Immature natural killer cell (primary cell): Measurements from ENCODE around the gene CERS1. TPM values are rescaled to one million over a fixed set of nuclear protein-coding genes. Genes with fewer than 3 reads are reported as not detected.

Experiments used
- DNase-seq, 3 donors: peaks; one replicate each; pipeline ENCODE4 v3.0.0; 2022; ENCODE audit warnings: mixed read lengths in 1 of 3
- H3K27ac Mint-ChIP-seq, 6 donors: one replicate each; pipeline ENCODE4 v1.8.0; 2020; ENCODE audit warnings: mixed read lengths in 6 of 6, mild to moderate bottlenecking in 5 of 6, inconsistent platforms in 4 of 6, moderate library complexity in 3 of 6
- H3K27me3 Mint-ChIP-seq, 3 donors: one replicate each; pipeline ENCODE4 v1.8.0; 2020 to 2021; ENCODE audit warnings: low read depth in 3 of 3, mild to moderate bottlenecking in 3 of 3, mixed read lengths in 3 of 3, moderate library complexity in 3 of 3, inconsistent platforms in 1 of 3
- H3K36me3 Mint-ChIP-seq, 3 donors: one replicate each; pipeline ENCODE4 v1.8.0; 2020; ENCODE audit warnings: mixed read lengths in 3 of 3, inconsistent platforms in 2 of 3, mild to moderate bottlenecking in 2 of 3
- H3K4me1 Mint-ChIP-seq, 2 donors: one replicate each; pipeline ENCODE4 v1.8.0; 2020; ENCODE audit warnings: inconsistent platforms in 2 of 2, mild to moderate bottlenecking in 2 of 2, mixed read lengths in 2 of 2, moderate library complexity in 1 of 2
- H3K4me3 Mint-ChIP-seq, 5 donors: one replicate each; pipeline ENCODE4 v1.8.0; 2020; ENCODE audit warnings: mild to moderate bottlenecking in 5 of 5, mixed read lengths in 5 of 5, inconsistent platforms in 3 of 5, moderate library complexity in 3 of 5
- H3K9me3 Mint-ChIP-seq, 6 donors: one replicate each; pipeline ENCODE4 v1.8.0; 2020; ENCODE audit warnings: mild to moderate bottlenecking in 6 of 6, mixed read lengths in 6 of 6, inconsistent platforms in 4 of 6, moderate library complexity in 3 of 6
- polyA plus RNA-seq, 3 donors: library from polyadenylated mRNA; unstranded; fragments of 300-500 nt; fragmentation: Illumina TruSeq; gene quantifications; one replicate each; pipeline ENCODE4 v1.2.3, GENCODE V29; 2021

Gene CERS1
- polyA plus RNA-seq, 3 donors from 2014 or later = not detected

DNA sequence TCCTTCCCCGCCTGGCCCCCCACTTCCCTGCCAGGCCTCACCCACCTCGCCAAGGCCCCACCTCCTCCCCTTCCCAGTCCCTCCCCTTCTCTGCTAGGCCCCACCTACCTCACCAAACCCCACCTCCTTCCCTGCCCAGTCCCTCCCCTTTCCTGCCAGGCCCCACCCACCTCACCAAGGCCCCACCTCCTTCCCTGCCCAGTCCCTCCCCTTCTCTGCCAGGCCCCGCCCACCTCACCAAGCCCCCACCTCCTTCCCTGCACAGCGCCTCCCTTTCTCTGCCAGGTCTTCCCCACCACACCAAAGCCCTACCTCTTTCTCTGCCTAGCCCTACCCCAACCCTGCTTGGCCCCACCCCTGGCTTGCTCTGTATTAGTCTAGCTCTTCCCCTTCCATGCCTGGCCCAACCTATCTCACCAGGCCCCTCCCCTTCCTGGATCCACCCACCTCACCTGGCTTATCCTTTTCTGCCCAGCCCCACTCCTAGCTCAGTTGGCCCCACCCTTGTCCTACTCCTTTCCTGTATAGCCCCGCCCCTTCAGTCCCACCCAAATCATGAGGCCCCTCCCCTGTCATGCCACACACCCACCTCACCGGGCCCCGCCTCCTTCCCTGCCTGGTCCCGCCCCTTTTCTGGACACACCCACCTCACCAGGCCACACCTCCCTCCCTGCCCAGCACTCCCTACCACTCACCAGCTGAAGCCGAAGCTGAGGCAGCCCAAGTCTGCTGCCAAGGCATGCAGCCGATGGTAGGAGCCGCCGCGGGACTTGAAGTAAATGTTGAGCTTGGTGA is 16.2 kb downstream of the CERS1 start:
- H3K4me1 Mint-ChIP-seq = peaks cover 0 to 2% of the 10 kb centered on the region in 2 donors
- no peaks in the 10 kb centered on the region for H3K36me3 Mint-ChIP-seq
- peaks cover 2 to 3% (median 2%) of the 10 kb centered on the region in 3 donors for H3K27me3 Mint-ChIP-seq
- no peak overlapping the region for H3K4me3 Mint-ChIP-seq
- H3K9me3 Mint-ChIP-seq = no peaks in the 10 kb centered on the region
- H3K27ac Mint-ChIP-seq = no peak overlapping the region
- no peak for DNase-seq

DNA sequence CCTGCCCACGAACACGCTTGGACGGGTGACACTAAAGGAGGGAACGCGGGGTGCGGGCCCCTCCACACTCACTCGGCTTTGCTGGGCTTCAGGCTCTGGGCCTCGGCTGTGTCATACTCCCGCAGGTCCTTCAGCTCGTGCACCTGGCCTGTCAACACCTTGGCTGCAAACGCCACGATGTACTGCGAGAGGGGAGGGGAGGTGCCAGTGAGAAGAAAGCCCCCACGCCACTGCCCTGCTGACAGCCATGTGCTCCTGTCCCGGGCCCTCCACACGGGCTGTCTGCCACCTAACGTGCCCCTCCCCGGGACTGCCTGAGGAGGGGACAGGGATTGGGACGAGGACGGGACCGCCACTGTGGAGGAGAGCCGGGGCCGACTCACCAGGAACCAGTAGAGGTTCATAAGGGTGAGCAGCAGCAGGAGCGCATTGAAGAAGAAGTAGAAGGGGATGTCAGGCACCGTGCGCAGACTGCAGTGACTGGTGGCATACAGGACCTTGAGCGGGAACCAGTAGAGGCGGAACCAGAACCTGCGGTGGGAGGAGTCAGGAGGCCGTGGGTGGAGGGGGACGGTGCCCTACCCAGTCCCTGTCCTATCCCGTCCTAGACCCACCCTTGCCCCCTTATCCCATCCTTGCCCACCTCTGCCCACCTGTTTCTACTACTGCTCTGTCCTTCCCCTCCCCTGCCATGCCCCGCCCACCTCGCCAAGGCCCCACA is 16.9 kb downstream of the CERS1 start:
- Mint-ChIP-seq H3K27ac (no peak overlapping the region), H3K27me3 (peaks cover 2 to 3% (median 2%) of the 10 kb centered on the region in 3 donors)
- DNase-seq = no peak

DNA sequence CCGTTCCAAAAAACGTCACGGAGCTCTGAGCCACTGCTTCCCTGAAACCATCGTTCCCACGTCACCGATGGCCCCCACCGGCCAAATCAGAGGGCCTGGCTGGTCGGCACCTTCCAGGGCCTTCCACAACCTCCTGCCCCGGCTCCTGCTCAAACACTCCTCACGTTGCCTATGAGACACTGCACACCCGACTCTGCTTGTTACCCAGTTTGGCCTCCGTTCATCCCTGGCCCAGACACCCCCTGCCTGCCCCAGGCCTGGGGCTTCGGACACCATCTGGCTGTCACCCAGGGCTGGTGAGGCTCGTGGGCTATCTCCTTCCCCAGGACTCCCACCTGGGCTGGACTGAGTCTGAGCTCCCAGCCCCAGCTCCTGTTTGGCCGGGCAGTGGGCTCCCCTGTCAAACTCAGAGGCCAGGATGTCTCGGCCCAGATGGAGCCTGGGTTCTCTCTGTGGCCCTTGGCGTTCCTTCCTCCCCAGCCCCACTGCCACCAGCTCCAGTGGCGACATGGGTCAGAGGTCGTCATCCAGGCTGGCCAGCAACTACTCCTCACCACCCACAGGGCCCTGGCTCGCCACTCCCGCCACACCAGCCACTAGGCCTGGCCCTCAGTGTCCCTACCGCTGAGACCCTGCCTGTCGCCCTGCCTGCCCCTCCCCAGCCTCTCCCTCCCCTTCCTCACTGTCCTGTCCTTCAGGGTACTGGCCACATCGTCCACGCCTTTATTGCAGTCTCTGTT is 17.7 kb downstream of the CERS1 start:
- H3K4me3 Mint-ChIP-seq = no peak overlapping the region
- no peak overlapping the region for H3K27ac Mint-ChIP-seq
- no peaks in the 10 kb centered on the region for H3K4me1 Mint-ChIP-seq
- H3K9me3 Mint-ChIP-seq = no peaks in the 10 kb centered on the region
- peaks cover 0 to under 1% (median 0%) of the 10 kb centered on the region in 3 donors for H3K36me3 Mint-ChIP-seq
- DNase-seq = no peak
- peaks cover under 1 to 3% (median 2%) of the 10 kb centered on the region in 3 donors for H3K27me3 Mint-ChIP-seq

More for the DNA sequence above, 16.9 kb downstream of the CERS1 start:
- Mint-ChIP-seq H3K36me3 (no peaks in the 10 kb centered on the region), H3K4me3 (no peak overlapping the region), H3K4me1 (peaks cover 0 to 2% of the 10 kb centered on the region in 2 donors), H3K9me3 (no peaks in the 10 kb centered on the region)

DNA sequence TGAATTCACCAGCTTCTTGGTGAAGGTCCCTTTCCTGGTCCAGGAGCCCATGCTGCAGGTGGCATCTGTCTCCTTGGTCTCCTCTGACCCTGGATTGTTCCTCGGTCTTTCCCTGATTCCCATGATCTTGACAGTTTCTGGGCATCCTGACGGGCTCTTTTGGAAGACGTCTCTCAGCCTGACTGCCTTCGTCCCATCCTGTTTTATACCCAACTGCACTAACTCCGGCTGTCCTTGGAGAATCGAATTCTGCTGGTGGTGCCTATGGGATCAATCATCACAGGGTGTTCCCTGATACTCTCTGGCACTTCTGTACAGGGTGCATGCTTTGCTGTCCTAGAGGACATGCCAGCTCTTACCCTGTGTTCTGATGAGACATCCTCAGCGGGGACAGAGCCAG is 19.1 kb downstream of the CERS1 start:
- H3K4me3 Mint-ChIP-seq = no peak overlapping the region
- H3K27me3 Mint-ChIP-seq = peaks cover 0 to 3% (median 3%) of the 10 kb centered on the region in 3 donors
- H3K9me3 Mint-ChIP-seq = no peaks in the 10 kb centered on the region
- no peaks in the 10 kb centered on the region for H3K4me1 Mint-ChIP-seq
- DNase-seq = no peak
- H3K27ac Mint-ChIP-seq = no peak overlapping the region
- peaks cover 0 to 4% (median 0%) of the 10 kb centered on the region in 3 donors for H3K36me3 Mint-ChIP-seq

DNA sequence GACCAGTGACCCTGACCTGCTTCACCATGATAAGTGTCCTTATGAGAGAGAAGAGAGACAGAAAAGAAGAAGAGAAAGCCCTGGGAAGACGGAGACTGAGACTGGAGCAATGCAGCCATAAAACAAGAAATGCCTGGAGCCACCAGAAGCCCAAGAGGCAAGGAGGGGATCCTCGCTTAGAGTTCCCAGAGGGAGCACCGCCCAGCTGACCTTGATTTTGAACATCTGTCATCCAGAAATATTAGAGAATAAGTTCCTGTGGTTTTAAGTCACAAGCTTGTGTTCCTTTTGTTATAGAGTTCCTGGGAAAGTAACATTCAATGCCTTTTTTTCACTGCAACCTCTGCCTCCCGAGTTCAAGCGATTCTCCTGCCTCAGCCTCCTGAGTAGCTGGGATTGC is 20.2 kb downstream of the CERS1 start:
- peaks cover 0 to 5% (median 2%) of the 10 kb centered on the region in 3 donors for H3K27me3 Mint-ChIP-seq
- DNase-seq = no peak
- H3K4me3 Mint-ChIP-seq = no peak overlapping the region
- H3K36me3 Mint-ChIP-seq = peaks cover 0 to 7% (median 0%) of the 10 kb centered on the region in 3 donors
- H3K4me1 Mint-ChIP-seq = peaks cover 7 to 10% of the 10 kb centered on the region in 2 donors
- no peak overlapping the region for H3K27ac Mint-ChIP-seq
- H3K9me3 Mint-ChIP-seq = no peaks in the 10 kb centered on the region

DNA sequence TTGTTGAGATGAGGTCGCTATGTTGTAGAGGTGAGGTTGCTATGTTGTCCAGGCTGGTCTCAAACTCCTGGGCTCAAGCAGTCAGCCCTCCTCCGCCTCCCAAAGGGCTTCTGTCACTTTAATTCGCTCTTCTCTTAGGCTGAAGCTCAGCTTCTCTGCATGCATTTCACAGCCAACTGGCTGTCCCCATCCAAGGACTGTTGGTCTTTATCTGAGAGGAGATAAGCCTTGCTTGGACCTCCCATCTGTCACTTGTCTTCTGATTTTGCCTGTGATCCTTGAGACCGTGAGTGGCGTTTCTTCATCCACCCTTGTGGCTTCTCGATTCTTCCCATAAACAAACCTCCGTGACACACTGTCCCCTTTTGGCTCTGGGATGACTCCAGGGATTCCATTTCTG is 24.4 kb downstream of the CERS1 start:
- H3K4me1 Mint-ChIP-seq = peaks cover 13 to 16% of the 10 kb centered on the region in 2 donors
- H3K27me3 Mint-ChIP-seq = peaks cover 0 to 12% (median 4%) of the 10 kb centered on the region in 3 donors
- no peaks in the 10 kb centered on the region for H3K9me3 Mint-ChIP-seq
- peaks cover 0 to 8% (median 7%) of the 10 kb centered on the region in 3 donors for H3K36me3 Mint-ChIP-seq
- DNase-seq = no peak
- H3K4me3 Mint-ChIP-seq = peak overlapping the region in 3 of 5 donors; percentile 6 to 60 (median 52)
- peak overlapping the region in 2 of 6 donors; percentile 32 to 74 for H3K27ac Mint-ChIP-seq

DNA sequence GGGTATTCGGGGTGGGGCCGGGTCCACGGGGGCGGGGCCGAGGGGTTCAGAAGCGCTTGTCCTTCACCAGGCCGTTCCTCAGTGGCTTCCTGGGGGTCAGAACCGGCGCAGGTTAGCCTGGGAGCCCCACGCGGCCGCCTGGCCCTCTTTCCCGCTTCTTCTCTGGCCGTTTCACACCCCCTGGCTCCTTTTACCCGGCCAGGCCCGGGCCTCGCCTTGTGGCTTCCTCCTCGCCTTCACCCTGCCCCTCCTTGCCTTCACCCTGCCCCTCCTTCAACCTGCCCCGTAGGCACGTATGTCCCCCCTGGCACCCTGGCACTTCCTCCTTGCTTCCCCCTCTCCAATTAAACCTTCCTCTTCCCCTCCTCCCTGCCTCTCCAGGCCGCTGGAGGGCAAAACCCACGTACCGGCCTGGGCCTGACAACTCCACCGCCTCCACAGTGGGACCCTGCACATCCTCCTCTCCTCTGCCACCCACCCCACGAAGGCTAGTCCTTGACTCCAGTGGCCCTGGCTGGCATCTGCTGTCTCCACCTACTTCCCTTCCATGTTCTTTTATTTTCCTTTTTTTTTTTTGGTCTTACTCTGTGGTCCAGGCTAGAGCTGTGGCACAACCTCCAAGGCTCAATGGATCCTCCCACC is 25.3 kb downstream of the CERS1 start:
- Mint-ChIP-seq H3K4me1 (peaks cover 13 to 16% of the 10 kb centered on the region in 2 donors), H3K4me3 (peak overlapping the region; percentile 21 to 64 (median 52)), H3K36me3 (peaks cover 0 to 12% (median 7%) of the 10 kb centered on the region in 3 donors), H3K9me3 (no peaks in the 10 kb centered on the region), H3K27me3 (peaks cover 0 to 14% (median 4%) of the 10 kb centered on the region in 3 donors), H3K27ac (peak overlapping the region in 1 of 6 donors; percentile 35)
- no peak for DNase-seq

DNA sequence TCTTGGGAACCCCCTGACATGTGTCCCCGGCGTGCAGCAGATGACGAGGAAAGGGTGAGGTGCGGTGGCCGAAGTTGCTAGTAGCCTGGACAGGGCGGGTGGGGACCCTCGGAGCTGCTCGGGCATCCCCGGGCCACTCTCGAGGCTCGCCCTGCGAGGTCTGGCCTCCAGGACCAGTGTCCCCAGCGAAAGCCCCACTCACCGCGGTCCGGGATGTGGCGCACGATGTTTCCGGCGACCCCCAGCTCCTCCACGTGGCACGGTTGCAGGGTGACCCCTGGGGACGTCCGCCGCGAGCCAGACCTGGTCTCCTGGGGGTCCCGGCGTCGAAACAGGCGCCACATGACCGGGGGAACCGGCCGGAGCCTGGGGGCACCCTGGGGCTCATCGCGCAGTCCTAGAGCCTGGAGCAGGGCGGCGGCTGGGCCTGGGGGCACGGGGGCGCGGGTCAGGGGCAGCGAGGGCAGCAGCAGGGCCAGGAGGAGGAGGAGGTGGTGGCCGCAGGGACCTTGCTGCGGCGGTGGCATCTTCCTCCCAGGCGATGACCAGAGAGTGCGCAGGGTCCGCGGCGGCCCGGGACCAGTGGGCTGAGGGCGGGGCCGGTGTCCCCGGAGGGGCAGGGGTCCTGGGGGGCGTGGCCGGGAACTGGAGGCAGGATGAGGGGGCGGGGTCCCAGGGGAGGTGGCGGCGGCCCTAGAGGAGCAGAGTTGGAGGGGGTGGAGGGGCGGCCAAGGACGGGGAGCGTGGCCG is 26.0 kb downstream of the CERS1 start:
- no peak for DNase-seq
- H3K4me1 Mint-ChIP-seq = peaks cover 13 to 16% of the 10 kb centered on the region in 2 donors
- H3K27ac Mint-ChIP-seq = no peak overlapping the region
- H3K9me3 Mint-ChIP-seq = no peaks in the 10 kb centered on the region
- peaks cover 0 to 12% (median 7%) of the 10 kb centered on the region in 3 donors for H3K36me3 Mint-ChIP-seq
- no peak overlapping the region for H3K4me3 Mint-ChIP-seq
- H3K27me3 Mint-ChIP-seq = peaks cover 0 to 14% (median 4%) of the 10 kb centered on the region in 3 donors

DNA sequence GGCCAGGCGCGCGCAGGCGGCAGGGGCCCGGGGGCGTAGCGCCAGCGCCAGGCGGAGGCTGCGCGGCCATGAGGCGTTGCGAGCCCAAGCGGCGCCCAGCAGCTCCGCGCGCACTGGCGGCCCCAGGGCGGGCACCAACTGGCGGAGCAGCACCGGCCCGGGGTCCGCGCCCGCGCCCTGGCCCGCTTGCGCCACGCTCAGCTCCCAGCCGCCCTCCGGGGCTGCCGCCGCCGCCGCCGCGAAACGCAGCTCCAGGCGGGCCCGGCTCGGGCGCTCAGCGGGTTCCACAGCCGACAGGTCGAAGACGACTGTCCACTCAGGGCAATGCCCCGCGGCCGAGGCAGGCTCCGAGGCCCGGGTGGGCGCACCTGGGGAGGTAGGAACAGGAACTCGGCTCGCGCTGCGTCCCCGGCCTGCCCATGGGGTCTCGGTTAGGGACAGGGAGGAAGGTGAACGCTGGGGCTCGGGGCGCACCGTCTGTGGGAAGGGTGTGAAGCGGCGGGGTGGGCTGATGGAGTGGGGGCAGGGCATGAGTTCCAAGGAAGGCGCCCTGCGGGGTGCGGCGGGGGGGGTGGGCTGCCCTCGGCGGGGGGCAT is 26.8 kb downstream of the CERS1 start:
- H3K4me3 Mint-ChIP-seq = no peak overlapping the region
- no peak for DNase-seq
- H3K4me1 Mint-ChIP-seq = peaks cover 13 to 16% of the 10 kb centered on the region in 2 donors
- no peak overlapping the region for H3K27ac Mint-ChIP-seq
- peaks cover 0 to 14% (median 4%) of the 10 kb centered on the region in 3 donors for H3K27me3 Mint-ChIP-seq
- no peaks in the 10 kb centered on the region for H3K9me3 Mint-ChIP-seq
- peaks cover 0 to 12% (median 7%) of the 10 kb centered on the region in 3 donors for H3K36me3 Mint-ChIP-seq

DNA sequence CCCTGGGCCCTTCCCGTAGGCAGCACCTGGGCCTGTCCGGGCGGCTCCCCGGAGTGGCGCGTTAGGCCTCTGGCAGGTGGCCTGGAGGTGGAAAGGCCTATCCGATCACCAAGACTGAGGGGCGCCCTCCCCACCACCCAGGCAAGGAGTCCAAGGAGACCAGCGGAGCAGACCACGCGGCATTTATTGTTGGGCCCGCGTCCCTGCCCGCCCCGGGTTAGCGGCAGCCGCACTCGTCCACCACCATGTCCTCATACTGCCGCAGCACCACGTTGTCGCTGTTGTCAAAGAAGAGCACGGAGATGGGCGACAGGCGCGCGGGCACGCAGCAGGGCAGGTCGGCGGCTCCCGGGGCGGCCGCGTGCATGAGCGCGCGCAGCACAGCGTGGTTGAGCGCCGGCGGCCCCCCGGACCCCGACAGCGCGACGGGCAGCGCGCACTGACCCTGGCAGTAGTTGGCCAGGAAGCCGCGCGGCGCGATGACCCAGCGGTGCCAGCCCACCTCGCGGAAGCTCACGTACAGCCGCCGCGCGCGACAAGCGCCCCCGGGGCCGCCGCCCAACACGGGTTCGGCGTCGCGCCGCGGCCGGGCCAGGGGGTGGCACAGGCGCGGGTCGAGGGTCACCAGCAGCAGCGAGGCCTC is 27.5 kb downstream of the CERS1 start:
- H3K27ac Mint-ChIP-seq = no peak overlapping the region
- H3K4me1 Mint-ChIP-seq = peaks cover 13 to 16% of the 10 kb centered on the region in 2 donors

DNA sequence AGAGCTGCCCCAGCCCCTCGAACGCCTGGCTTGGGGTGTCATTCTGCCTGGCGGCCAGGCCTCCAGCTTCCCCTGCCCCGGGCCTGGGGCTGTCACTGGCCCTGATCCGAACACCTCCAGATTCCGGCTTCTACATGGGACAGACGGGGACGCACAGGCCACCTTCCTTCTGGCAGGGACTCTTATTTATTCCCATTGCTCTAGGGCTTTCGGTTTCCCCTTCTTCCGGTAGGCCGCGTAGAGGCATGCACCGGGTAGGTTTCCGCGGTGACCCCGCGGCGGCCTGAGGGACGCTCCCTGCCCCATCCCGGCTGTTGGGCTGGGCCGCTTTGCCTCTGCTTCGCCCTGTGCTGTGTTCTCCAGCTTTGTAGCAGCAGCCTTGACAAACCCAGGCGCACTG is 28.2 kb downstream of the CERS1 start:
- H3K4me1 Mint-ChIP-seq = peaks cover 13 to 16% of the 10 kb centered on the region in 2 donors
- H3K36me3 Mint-ChIP-seq = peaks cover 0 to 12% (median 3%) of the 10 kb centered on the region in 3 donors
- no peak overlapping the region for H3K4me3 Mint-ChIP-seq
- peaks cover 0 to 14% (median 4%) of the 10 kb centered on the region in 3 donors for H3K27me3 Mint-ChIP-seq
- no peak overlapping the region for H3K27ac Mint-ChIP-seq
- no peak for DNase-seq
- no peaks in the 10 kb centered on the region for H3K9me3 Mint-ChIP-seq

More for the DNA sequence above, 27.5 kb downstream of the CERS1 start:
- peaks cover 0 to 14% (median 4%) of the 10 kb centered on the region in 3 donors for H3K27me3 Mint-ChIP-seq
- peaks cover 0 to 12% (median 7%) of the 10 kb centered on the region in 3 donors for H3K36me3 Mint-ChIP-seq
- no peak overlapping the region for H3K4me3 Mint-ChIP-seq
- H3K9me3 Mint-ChIP-seq = no peaks in the 10 kb centered on the region
- DNase-seq = no peak

DNA sequence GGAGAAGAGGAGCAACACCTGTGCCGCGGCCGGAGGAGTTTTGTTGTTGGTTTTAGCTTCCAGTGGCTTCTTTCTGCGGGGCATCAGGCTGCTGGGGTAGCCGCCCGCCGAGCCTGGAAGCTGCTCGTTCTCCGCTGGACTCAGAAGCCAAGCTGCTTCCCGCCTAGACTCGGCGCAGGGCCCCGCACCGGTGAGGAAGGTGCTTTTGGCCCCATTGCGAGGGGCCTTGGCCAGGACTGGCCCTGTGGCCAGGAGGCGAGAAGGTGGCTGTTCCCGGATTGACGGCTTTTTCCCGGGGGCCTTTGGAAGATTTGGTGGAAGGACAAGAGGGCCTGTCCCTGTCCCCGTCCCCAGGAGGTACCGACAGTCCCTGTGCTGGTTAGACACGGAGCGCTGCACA is 28.8 kb downstream of the CERS1 start:
- Mint-ChIP-seq H3K4me3 (peak overlapping the region in 1 of 5 donors; percentile 27), H3K27me3 (peaks cover 0 to 13% (median 4%) of the 10 kb centered on the region in 3 donors), H3K9me3 (no peaks in the 10 kb centered on the region), H3K4me1 (peaks cover 13 to 16% of the 10 kb centered on the region in 2 donors), H3K36me3 (peaks cover 0 to 15% (median 3%) of the 10 kb centered on the region in 3 donors), H3K27ac (no peak overlapping the region)
- no peak for DNase-seq
